ENCODE results near the gene FBF1. TPM values are rescaled to one million over a fixed set of nuclear protein-coding genes. Genes with fewer than 3 reads are reported as not detected.

Gene FBF1
- total and polyA plus RNA-seq, 2 of the 8 experiments (the other 6 are each of a cell fraction or from before 2014, with no cell fraction given): 8.1 to 13.1 TPM

- no peak overlapping the region for H4K5ac ChIP-seq (ENCODE audit: insufficient read length, low read depth, low read length)
- H2AFZ ChIP-seq (ENCODE audit: low read length): no peak overlapping the region
- no peak overlapping the region for H2BK15ac ChIP-seq (ENCODE audit: low read length)
- TF ChIP-seq SRF (IDR thresholded peaks at IDR 0.05; ENCODE audit: low read depth, low read length) (no peak), ATF2 (IDR thresholded peaks at IDR 0.05; ENCODE audit: low read length) (no peak), CTCF (IDR thresholded peaks at IDR 0.05; ENCODE audit: control extremely low read depth in 1 of 3, insufficient read depth in 1 of 3, low read depth in 1 of 3, low read length in 3 of 3) (0 out of 4 replicates have a peak, but pooled peaks of 1 of the 3 experiments have one; percentile 0)
- FAIRE-seq (no peak), DNase-seq (ENCODE audit: low read depth in 1 of 2, low spot score in 2 of 2) (no peak)
- H3K4me2 ChIP-seq (ENCODE audit: insufficient read depth in 1 of 2, low read depth in 2 of 2, low read length in 2 of 2): no peak overlapping the region
- H4K8ac ChIP-seq (ENCODE audit: extremely low read depth, insufficient read depth, low read length): peak overlapping the region; percentile 51; the same call in 1 of the 2 replicates
- H2BK120ac ChIP-seq (replicated peaks; ENCODE audit: low read depth, low read length): no peak overlapping the region
- H4K91ac ChIP-seq (replicated peaks; ENCODE audit: insufficient read length, low read length): no peak overlapping the region
- WGBS, 2 experiments (ENCODE audit: extremely low coverage in 1 of 2, insufficient coverage in 1 of 2, insufficient read length in 1 of 2, insufficient replicate concordance in 2 of 2, low coverage in 1 of 2, low lambda C conversion rate in 2 of 2, missing lambda C conversion rate in 1 of 2): 94% methylated on average over 24 of the region's 31 CpGs; no CpG with 5 or more reads in 1 of the 2 experiments
- no peaks in the 10 kb centered on the region for H3K27me3 ChIP-seq (replicated peaks in 1 of 4; ENCODE audit: control insufficient read depth in 3 of 4, extremely low read depth in 1 of 4, insufficient read depth in 3 of 4, low read length in 3 of 4)
- no peak overlapping the region for H2BK12ac ChIP-seq (ENCODE audit: low read depth, low read length)
- ChIA-PET POLR2A (ENCODE audit: partially characterized antibody) (interaction anchor here (1.5 to 3.7 kb wide), 2 partner anchors 8 to 12 kb away, joined by 4 to 16 read pairs; no protein-coding TSS in a partner anchor), CTCF (ENCODE audit: partially characterized antibody) (interaction anchor here (2.1 to 51.3 kb wide), 4 partner anchors 10 to 91 kb away, joined by 5 to 885 read pairs (median 56); partner anchors contain the start of genes CDK3, MRPL38 and WBP2)
- H2BK5ac ChIP-seq (ENCODE audit: low read depth, low read length): no peak overlapping the region
- H3K4ac ChIP-seq (replicated peaks; ENCODE audit: insufficient read length, low read depth, low read length): no peak overlapping the region
- H3K14ac ChIP-seq (ENCODE audit: insufficient read length): no peak overlapping the region
- H3K36me3 ChIP-seq (ENCODE audit: control insufficient read depth in 2 of 4, insufficient read depth in 4 of 4, low read length in 3 of 4): peaks cover 0 to 4% (median 1%) of the 10 kb centered on the region in 4 experiments; a peak in 2 of 8 replicates
- H2AK5ac ChIP-seq (ENCODE audit: low read depth, low read length): no peak overlapping the region
- no peak overlapping the region for H3K4me3 ChIP-seq (ENCODE audit: extremely low read depth in 1 of 4, insufficient read depth in 2 of 4, low read depth in 3 of 4, low read length in 4 of 4)
- H4K20me1 ChIP-seq (replicated peaks in 1 of 2; ENCODE audit: control insufficient read depth in 1 of 2, insufficient read depth in 2 of 2, low read length in 2 of 2): no peaks in the 10 kb centered on the region
- no peak overlapping the region for H3K27ac ChIP-seq (ENCODE audit: low read depth, low read length)
- H3K23ac ChIP-seq (ENCODE audit: insufficient read length): no peak overlapping the region
- no peaks in the 10 kb centered on the region for H3K23me2 ChIP-seq (ENCODE audit: low read depth, low read length)
- no peaks in the 10 kb centered on the region for H3K79me2 ChIP-seq (ENCODE audit: control insufficient read depth in 1 of 2, insufficient read depth in 2 of 2, low read length in 2 of 2)
- no peak overlapping the region for H2BK20ac ChIP-seq (ENCODE audit: low read length)
- no peaks in the 10 kb centered on the region for H3K4me1 ChIP-seq (replicated peaks in 1 of 4; ENCODE audit: control insufficient read depth in 3 of 4, insufficient read depth in 4 of 4, low read length in 3 of 4)
- H3K9ac ChIP-seq (replicated peaks in 1 of 4; ENCODE audit: extremely low read depth in 1 of 4, low read depth in 3 of 4, low read length in 3 of 4): no peak overlapping the region
- H3K18ac ChIP-seq (ENCODE audit: extremely low read depth, low read length): no peak overlapping the region
- no peak overlapping the region for H3K56ac ChIP-seq (replicated peaks; ENCODE audit: insufficient read length, low read depth, low read length)
- no peaks in the 10 kb centered on the region for H3K79me1 ChIP-seq (ENCODE audit: low read depth, low read length)
- no peaks in the 10 kb centered on the region for H3K9me3 ChIP-seq (ENCODE audit: insufficient read depth in 2 of 2, low read depth in 1 of 2, low read length in 1 of 2)
These were observed 22.9 kb downstream of the FBF1 start for GRCh38 chr17:75917917-75918445.
